OCI-LY3 (cell line): Measurements from ENCODE around the gene CACNA2D1.

ENCODE experiments used
- EZH2phosphoT487 ChIP-seq: fragments of 200-600 bp; shearing (Covaris generic); IDR thresholded peaks from 2 replicates; pipeline ENCODE4 v1.6.1; 2018; ENCODE audit warnings: antibody characterized with exemption, mixed run types, low read depth
- TF ChIP-seq, protein P1 (sequence below): fragments of 200-600, 300-600 bp; sonication (generic); IDR thresholded peaks from 2 replicates; pipeline ENCODE4 v1.5.1; 2014; ENCODE audit warnings: antibody characterized with exemption, low read length, low read depth

GRCh38 chr7:82359426-82359825, 84.2 kb downstream of the CACNA2D1 start:
- TF ChIP-seq, protein P1, sequence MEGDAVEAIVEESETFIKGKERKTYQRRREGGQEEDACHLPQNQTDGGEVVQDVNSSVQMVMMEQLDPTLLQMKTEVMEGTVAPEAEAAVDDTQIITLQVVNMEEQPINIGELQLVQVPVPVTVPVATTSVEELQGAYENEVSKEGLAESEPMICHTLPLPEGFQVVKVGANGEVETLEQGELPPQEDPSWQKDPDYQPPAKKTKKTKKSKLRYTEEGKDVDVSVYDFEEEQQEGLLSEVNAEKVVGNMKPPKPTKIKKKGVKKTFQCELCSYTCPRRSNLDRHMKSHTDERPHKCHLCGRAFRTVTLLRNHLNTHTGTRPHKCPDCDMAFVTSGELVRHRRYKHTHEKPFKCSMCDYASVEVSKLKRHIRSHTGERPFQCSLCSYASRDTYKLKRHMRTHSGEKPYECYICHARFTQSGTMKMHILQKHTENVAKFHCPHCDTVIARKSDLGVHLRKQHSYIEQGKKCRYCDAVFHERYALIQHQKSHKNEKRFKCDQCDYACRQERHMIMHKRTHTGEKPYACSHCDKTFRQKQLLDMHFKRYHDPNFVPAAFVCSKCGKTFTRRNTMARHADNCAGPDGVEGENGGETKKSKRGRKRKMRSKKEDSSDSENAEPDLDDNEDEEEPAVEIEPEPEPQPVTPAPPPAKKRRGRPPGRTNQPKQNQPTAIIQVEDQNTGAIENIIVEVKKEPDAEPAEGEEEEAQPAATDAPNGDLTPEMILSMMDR = peak; percentile 36
- TF ChIP-seq EZH2phosphoT487 = no peak
